ENCODE measurements around the gene NASP.

The NASP gene

GRCh38 chr1:45622524-45623394 lies 38.9 kb downstream of the NASP start:
- TF ChIP-seq CTCF (IDR thresholded peaks at IDR 0.05; ENCODE audit: insufficient read depth, low read length, missing control alignments): no peak
- DNase-seq (ENCODE audit: low read depth, low spot score): no peak
- no peak overlapping the region for H3K4me3 ChIP-seq (ENCODE audit: low read depth, low read length)
- ChIA-PET POLR2A (interaction anchor here (0.6 to 1.7 kb wide), 2 partner anchors 14 to 38 kb away, joined by 3 read pairs; no protein-coding TSS in a partner anchor), CTCF (no interaction called here)

DNA sequence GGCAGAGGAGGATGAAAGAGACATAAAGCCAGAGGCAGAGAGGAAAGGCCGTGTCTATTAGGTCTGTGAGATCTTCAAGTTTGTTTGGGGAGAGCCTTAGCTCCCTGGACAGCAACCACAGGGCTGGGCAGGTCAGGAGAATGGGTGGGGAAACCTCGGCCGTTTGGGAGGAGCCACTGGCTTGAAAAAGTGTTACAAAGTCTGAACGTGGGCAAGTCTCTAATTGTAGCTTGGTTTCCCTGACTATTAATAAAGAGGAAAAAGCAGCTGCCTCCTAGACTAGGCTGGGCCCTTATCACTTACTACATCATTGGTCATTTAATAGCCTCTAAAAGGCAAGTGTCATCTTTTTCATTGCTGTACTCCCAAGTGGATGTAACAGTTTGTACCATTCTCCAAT lies 40.1 kb downstream of the NASP start, which contains the start of gene CCDC17:
CCDC17 (minus strand) TSS at position 83 of the 400 bp plus-strand sequence. CDS start 145 bp downstream, outside the sequence.
- no peak for TF ChIP-seq CTCF (IDR thresholded peaks at IDR 0.05; ENCODE audit: insufficient read depth, low read length, missing control alignments)
- no peak for DNase-seq (ENCODE audit: low read depth, low spot score)
- CTCF ChIA-PET: no interaction called here
- no peak within 1 kb of the TSS for H3K4me3 ChIP-seq (ENCODE audit: low read depth, low read length)
- POLR2A ChIA-PET: no interaction called here

GRCh38 chr1:45629035-45629434 lies 45.2 kb downstream of the NASP start:
- ChIA-PET POLR2A (interaction anchor here (0.6 kb wide), 1 partner anchor 66 kb away, joined by 3 read pairs; no protein-coding TSS in a partner anchor), CTCF (interaction anchor here (0.8 kb wide), 1 partner anchor 137 kb away, joined by 3 read pairs; no protein-coding TSS in a partner anchor)
- TF ChIP-seq CTCF (IDR thresholded peaks at IDR 0.05; ENCODE audit: insufficient read depth, low read length, missing control alignments): no peak
- no peak for DNase-seq (ENCODE audit: low read depth, low spot score)
- no peak overlapping the region for H3K4me3 ChIP-seq (ENCODE audit: low read depth, low read length)

DNA sequence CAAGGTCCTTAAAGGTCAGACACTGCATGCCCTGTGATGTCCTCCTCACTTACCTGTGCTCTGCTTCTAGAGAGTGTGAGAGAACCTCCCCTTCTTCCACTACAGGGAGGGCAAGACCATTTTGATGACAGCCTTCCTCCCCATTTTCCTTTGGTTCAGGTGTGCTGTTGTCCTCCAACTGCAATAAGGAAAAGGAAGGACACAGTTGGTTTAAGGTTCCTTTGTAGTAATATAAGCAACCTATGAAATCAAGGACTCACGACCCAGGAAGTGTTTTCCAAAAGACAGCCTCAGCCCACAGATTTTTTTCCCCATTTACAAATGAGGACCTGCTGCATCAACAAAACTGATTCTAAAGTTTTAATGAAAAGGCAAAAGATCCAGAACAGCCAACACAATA lies 46.6 kb downstream of the NASP start:
- CTCF ChIA-PET: no interaction called here
- POLR2A ChIA-PET: no interaction called here
- no peak for DNase-seq (ENCODE audit: low read depth, low spot score)

GRCh38 chr1:45635211-45635610 lies 51.4 kb downstream of the NASP start:
- H3K4me3 ChIP-seq (ENCODE audit: low read depth, low read length): no peak overlapping the region
- POLR2A ChIA-PET: no interaction called here
- TF ChIP-seq CTCF (IDR thresholded peaks at IDR 0.05; ENCODE audit: insufficient read depth, low read length, missing control alignments): no peak
- no peak for DNase-seq (ENCODE audit: low read depth, low spot score)
- CTCF ChIA-PET: interaction anchor here (1.3 kb wide), 1 partner anchor 8 kb away, joined by 3 read pairs; no protein-coding TSS in a partner anchor

More for the DNA sequence above, 46.6 kb downstream of the NASP start:
- no peak overlapping the region for H3K4me3 ChIP-seq (ENCODE audit: low read depth, low read length)
- TF ChIP-seq CTCF (IDR thresholded peaks at IDR 0.05; ENCODE audit: insufficient read depth, low read length, missing control alignments): no peak

GRCh38 chr1:45640293-45640692 lies 56.5 kb downstream of the NASP start:
- ChIA-PET POLR2A (no interaction called here), CTCF (no interaction called here)
- no peak for DNase-seq (ENCODE audit: low read depth, low spot score)
- TF ChIP-seq CTCF (IDR thresholded peaks at IDR 0.05; ENCODE audit: insufficient read depth, low read length, missing control alignments): no peak
- no peak overlapping the region for H3K4me3 ChIP-seq (ENCODE audit: low read depth, low read length)

Data from AG04449 (cell line).